Measurements from ENCODE around the gene ATP1A3.

DNA sequence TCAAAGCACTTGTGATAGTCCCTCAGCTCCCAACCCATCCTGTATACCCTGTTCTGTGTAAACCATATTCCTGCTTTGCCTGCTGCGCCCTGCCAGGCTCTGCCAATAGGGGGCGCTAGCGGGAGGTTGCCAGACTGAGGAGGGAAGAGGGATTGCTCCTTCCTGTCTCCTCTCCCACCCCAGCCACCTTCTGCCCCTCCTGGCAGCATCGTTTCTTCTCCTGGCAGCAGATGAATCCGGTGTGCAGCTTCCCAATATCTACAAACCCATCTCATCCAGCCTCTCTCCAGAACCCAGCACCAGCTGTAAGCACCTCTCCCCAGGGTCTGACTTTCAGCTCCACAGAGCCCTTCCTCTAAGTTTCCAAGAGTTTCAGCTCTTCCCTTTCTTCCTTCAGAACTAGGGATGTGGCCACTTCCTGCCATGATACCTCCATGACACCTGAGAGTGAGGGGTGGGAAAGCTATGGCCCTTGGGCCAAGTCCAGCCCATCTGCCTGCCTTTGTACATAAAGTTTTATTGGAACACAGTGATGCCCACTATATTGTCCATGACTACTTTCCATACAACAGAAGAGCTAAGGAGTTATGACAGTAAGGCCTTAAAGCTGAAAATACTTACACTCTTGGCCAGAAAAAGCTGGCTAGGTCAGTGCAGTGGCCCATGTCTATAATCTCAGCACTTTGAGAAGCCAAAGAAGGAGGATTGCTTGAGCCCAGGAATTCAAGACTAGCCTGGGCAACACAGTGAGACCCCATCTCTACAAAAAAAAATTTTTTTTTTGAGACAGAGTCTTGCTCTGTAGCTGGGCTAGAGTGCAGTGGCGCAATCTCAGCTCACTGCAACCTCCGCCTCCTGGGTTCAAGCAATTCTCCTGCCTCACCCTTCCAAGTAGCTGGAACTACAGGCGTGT is 34.5 kb upstream of the ATP1A3 start:
- TF ChIP-seq EZH2 (optimal IDR thresholded peaks at IDR 0.05; ENCODE audit: low read depth, low read length), result no peak
- TF ChIP-seq, protein P1, sequence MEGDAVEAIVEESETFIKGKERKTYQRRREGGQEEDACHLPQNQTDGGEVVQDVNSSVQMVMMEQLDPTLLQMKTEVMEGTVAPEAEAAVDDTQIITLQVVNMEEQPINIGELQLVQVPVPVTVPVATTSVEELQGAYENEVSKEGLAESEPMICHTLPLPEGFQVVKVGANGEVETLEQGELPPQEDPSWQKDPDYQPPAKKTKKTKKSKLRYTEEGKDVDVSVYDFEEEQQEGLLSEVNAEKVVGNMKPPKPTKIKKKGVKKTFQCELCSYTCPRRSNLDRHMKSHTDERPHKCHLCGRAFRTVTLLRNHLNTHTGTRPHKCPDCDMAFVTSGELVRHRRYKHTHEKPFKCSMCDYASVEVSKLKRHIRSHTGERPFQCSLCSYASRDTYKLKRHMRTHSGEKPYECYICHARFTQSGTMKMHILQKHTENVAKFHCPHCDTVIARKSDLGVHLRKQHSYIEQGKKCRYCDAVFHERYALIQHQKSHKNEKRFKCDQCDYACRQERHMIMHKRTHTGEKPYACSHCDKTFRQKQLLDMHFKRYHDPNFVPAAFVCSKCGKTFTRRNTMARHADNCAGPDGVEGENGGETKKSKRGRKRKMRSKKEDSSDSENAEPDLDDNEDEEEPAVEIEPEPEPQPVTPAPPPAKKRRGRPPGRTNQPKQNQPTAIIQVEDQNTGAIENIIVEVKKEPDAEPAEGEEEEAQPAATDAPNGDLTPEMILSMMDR (IDR thresholded peaks at IDR 0.05; ENCODE audit: low read length), result peak; percentile 69
